ENCODE measurements around the gene ENKUR. TPM values are rescaled to one million over a fixed set of nuclear protein-coding genes. Genes with fewer than 3 reads are reported as not detected.
A peak's percentile ranks its signal among the peaks of the same experiment; 100 is the strongest.

The ENKUR gene
- total RNA-seq, 1 donor: under 0.01 TPM

DNA sequence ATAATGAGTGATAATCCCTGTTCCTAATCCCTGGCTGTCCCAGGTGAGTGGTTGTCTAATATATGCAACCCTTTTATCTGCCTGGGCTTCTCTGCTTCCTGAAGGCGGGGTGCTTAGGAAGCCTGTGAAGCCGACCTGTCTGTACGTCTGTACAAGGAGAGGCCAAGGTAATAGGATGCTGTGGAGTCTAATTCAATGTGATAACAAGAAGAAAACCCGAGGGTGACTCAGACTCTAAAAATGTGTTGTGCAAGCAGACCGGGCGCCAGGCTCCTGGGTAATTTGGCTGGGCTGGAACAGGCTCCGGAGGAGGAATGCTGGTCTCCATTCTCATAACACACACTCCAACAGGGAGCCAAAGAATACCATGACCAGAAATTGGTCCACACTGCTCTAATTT is 44.0 kb upstream of the ENKUR start:
- H3K4me3 ChIP-seq (ENCODE audit: low read depth, low read length): no peak overlapping the region
- DNase-seq (ENCODE audit: low read depth): peak; percentile 62
- TF ChIP-seq, protein P1, sequence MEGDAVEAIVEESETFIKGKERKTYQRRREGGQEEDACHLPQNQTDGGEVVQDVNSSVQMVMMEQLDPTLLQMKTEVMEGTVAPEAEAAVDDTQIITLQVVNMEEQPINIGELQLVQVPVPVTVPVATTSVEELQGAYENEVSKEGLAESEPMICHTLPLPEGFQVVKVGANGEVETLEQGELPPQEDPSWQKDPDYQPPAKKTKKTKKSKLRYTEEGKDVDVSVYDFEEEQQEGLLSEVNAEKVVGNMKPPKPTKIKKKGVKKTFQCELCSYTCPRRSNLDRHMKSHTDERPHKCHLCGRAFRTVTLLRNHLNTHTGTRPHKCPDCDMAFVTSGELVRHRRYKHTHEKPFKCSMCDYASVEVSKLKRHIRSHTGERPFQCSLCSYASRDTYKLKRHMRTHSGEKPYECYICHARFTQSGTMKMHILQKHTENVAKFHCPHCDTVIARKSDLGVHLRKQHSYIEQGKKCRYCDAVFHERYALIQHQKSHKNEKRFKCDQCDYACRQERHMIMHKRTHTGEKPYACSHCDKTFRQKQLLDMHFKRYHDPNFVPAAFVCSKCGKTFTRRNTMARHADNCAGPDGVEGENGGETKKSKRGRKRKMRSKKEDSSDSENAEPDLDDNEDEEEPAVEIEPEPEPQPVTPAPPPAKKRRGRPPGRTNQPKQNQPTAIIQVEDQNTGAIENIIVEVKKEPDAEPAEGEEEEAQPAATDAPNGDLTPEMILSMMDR (IDR thresholded peaks at IDR 0.05; ENCODE audit: insufficient read depth, low read depth, low read length): no peak

GRCh38 chr10:25057886-25058285 is 41.9 kb upstream of the ENKUR start:
- H3K4me3 ChIP-seq (ENCODE audit: low read depth, low read length): no peak overlapping the region
- no peak for DNase-seq (ENCODE audit: low read depth)
- TF ChIP-seq, protein P1 (IDR thresholded peaks at IDR 0.05; ENCODE audit: insufficient read depth, low read depth, low read length): no peak

GRCh38 chr10:25056726-25057125 is 40.8 kb upstream of the ENKUR start:
- H3K4me3 ChIP-seq (ENCODE audit: low read depth, low read length): no peak overlapping the region
- TF ChIP-seq, protein P1 (IDR thresholded peaks at IDR 0.05; ENCODE audit: insufficient read depth, low read depth, low read length): no peak
- no peak for DNase-seq (ENCODE audit: low read depth)

DNA sequence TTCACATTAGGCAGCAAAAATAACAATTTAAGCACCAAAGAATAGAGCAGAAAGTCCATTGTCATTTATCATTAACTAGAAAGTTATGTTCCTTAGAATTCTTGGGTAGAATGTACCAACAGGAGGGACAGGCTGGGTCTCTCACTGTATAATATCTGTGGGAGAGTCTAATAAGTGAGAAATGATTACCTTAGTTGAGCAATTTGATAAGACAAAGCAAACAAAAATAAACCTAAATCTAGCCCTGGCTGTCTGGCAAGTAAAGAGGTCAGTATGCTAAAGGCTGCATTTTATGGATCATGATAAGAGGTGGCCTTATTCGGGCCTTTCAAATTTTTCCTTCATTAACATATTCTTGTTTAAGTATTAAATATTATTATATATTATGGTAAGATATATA is 36.1 kb upstream of the ENKUR start:
- no peak overlapping the region for H3K4me3 ChIP-seq (ENCODE audit: low read depth, low read length)
- TF ChIP-seq, protein P1 (IDR thresholded peaks at IDR 0.05; ENCODE audit: insufficient read depth, low read depth, low read length): no peak
- DNase-seq (ENCODE audit: low read depth): no peak

- TF ChIP-seq, protein P1 (IDR thresholded peaks at IDR 0.05; ENCODE audit: insufficient read depth, low read depth, low read length): no peak
- DNase-seq (ENCODE audit: low read depth): no peak
These were observed 34.4 kb upstream of the ENKUR start for GRCh38 chr10:25050402-25050801.

DNA sequence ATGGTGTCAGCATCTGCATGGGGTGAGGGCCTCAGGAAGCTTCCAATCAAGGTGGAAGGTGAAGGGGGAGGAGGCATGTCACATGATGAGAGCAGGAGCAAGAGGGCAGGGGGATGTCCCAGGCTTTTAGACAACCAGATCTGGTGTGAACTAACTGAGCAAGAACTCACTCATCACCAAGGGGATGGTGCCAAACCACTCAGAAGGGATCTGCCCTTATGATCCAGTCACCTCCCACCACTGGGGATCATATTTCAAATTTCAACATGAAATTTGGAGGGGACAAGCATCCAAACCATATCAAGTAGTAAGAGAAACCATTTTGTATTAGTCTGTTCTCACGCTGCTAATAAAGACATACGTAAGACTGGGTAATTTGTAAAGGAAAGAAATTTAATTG is 34.0 kb upstream of the ENKUR start:
- no peak overlapping the region for H3K4me3 ChIP-seq (ENCODE audit: low read depth, low read length)
- TF ChIP-seq, protein P1 (IDR thresholded peaks at IDR 0.05; ENCODE audit: insufficient read depth, low read depth, low read length): no peak
- no peak for DNase-seq (ENCODE audit: low read depth)

More at GRCh38 chr10:25050402-25050801, 34.4 kb upstream of the ENKUR start:
- no peak overlapping the region for H3K4me3 ChIP-seq (ENCODE audit: low read depth, low read length)

- TF ChIP-seq, protein P1 (IDR thresholded peaks at IDR 0.05; ENCODE audit: insufficient read depth, low read depth, low read length): no peak
- DNase-seq (ENCODE audit: low read depth): no peak
These were observed 32.5 kb upstream of the ENKUR start for GRCh38 chr10:25048450-25048849.

More at GRCh38 chr10:25048450-25048849, 32.5 kb upstream of the ENKUR start:
- H3K4me3 ChIP-seq (ENCODE audit: low read depth, low read length): no peak overlapping the region

Measured in fibroblast of villous mesenchyme (primary cell).